ENCODE data around the gene ZNFX1.
"Not testable (repeated sequence)": the region's sequence is repeated elsewhere in the genome, so short reads cannot be mapped to it uniquely, and the experiment has no call there.

ZNFX1 gene

GRCh38 chr20:49245921-49246740 is 31.7 kb downstream of the ZNFX1 start:
- DNase-seq: peak; percentile 57

DNA sequence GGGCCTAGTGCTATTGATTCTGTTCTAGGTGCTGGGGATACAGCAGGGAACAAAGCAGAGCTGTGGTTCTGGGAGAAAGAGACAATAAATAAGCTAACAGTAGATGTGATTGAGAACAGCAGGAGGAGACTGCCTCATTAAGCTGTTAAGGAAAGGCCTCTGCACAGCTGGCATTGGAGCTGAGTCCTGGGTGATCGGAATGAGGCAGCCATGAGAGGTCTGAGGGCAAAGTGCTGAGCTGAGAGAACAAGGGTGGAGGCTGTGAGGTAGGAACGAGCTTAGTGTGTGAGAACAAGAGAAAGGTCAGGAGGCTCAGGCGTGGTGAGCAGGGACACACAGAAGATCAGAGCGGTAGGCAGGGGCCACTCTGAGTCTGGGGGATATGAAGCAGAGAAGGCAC is 40.3 kb downstream of the ZNFX1 start:
- DNase-seq: no peak

DNA sequence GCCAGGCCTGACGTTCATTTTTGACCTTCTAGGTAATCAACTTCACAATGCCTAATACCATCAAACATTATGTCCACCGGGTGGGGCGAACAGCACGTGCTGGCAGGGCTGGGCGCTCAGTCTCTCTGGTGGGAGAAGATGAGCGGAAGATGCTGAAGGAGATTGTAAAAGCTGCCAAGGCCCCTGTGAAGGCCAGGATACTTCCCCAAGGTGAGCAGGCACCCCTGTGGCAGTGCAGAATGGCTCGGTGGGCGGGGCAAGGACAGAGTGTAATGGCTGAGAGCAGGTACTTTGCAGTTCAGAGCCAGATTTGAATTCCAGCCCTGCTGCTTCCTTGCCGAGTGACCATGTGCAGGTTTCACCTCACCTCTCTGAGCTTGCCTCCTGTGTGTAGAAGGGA is 41.6 kb downstream of the ZNFX1 start:
- no peak for DNase-seq

- no peak for DNase-seq
Measured at GRCh38 chr20:49234831-49235230, 43.0 kb downstream of the ZNFX1 start.

- DNase-seq: no peak
Measured at GRCh38 chr20:49233226-49233625, 44.6 kb downstream of the ZNFX1 start.

GRCh38 chr20:49231471-49231870 is 46.4 kb downstream of the ZNFX1 start:
- no peak for DNase-seq

DNA sequence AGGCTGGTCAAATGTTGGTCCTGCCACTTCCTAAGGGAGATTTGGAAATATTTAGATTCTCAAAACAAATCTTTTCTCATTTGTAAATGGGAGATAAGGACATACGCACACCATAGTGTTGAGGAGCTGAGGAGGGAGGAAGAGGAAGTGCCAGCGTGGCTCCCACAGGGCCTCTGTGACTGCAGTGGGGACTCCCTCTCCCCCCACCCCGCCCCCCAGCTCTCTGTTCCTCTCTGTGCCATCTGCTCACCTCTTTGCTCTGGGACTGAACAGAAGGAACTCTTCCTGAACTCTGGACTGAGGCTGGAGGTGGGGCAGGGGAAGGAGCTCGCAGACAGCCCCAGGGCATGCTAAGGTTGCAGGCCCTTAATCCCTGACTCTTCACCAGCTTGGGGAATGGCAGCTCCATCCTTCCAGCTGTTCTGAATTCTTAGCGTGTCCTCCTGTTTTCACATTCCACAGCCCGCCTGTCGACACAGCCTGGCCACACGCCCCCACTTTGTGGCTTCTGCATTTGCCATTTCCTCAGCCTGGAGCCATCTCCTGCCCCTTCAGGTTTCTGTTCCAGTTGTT is 47.2 kb downstream of the ZNFX1 start:
- no peak for DNase-seq

- peak; percentile 94 for DNase-seq
Measured at GRCh38 chr20:49230021-49230420, 47.8 kb downstream of the ZNFX1 start.

- DNase-seq: no peak
Measured at GRCh38 chr20:49229381-49229780, 48.5 kb downstream of the ZNFX1 start.

GRCh38 chr20:49228676-49229075 is 49.2 kb downstream of the ZNFX1 start:
- DNase-seq: peak; percentile 7

GRCh38 chr20:49225896-49226295 is 52.0 kb downstream of the ZNFX1 start:
- no peak for DNase-seq

DNA sequence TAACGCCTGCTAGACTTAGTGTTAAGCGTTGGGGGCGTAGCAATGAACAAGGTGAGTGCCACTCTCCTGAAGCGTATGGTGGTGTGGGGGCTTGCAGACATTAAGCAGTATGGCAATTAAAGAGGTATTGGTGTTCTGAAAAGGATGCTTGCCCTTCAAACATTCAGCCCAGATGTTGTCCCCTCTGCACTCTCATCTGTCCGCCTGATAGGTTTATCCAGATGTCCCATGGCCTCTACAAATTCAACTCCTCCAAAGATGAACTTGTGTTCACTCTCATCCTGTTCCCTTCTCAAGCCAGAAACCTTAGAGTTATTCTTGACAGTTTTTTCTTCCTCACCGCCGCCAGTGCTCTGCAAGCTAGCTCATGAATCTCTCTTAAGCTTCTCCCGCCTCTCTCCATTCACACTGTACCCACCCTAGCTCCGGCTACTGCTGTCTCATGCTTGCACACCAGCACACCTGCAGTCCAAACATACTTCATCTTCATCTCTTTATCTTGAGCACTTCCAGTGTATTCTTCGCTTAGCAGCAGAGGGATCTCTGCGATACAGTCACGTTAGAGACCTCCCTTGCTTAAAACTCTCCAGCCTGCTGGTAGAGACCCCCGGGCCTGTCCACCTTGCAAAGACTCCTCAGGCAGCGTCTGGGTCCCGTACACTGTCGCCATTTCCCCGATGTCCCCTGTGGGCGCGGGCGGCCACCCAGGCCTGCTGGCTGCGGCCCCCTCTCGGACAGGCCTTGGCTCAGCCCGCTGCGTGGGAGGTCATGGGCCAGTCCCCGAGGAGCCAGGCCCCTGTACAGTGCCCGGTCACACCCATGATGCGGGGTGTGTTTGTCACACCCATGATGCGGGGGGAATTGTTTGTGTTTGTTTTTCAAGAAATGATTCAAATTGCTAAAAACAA is 57.7 kb downstream of the ZNFX1 start:
- no peak for DNase-seq

DNA sequence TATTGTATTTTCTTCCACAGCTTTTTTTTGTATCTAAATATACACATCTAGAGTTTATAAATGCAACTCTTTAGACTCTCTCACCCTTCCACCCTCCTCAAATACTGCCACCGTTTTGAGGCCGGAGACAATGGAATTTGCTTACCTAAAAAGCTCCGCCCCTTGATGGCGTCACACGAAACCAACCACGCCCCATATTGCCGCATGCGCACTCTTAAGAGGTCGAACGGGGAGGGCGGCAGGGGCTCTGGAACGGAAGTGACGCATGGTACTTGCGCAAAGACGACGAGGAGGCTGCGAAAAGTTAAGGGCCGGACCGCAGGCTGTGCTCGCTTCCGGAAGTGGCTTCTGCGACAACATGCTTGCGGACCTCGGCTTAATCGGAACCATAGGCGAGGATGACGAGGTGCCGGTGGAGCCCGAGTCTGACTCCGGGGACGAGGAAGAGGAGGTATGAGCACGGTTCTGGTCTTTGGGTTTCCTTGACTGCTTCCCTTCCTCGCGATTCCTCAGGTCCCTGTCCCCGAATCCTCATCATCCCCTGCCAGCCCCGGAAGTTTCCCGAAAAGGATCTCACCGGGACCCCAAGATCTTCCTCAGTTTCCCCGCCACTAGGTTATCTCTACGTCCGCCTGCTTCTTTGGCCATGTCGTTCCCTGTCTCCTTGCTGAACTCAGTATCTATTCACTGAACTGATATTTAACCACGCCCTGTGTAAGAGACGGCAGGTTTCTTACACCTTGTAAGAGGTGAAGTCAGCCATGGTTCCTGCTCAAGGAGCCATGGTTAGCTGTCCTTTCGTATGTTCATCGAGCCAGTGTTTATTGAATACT is 58.5 kb downstream of the ZNFX1 start, which contains the start of gene DDX27:
Gene DDX27, plus strand, starts transcription at position 326 of the 833 bp plus-strand sequence. Its CDS starts 33 bp downstream, at position 359.
- DNase-seq: peak; percentile 96

- not testable (repeated sequence) for DNase-seq
Measured at GRCh38 chr20:49218739-49219090, 59.1 kb downstream of the ZNFX1 start.

DNA sequence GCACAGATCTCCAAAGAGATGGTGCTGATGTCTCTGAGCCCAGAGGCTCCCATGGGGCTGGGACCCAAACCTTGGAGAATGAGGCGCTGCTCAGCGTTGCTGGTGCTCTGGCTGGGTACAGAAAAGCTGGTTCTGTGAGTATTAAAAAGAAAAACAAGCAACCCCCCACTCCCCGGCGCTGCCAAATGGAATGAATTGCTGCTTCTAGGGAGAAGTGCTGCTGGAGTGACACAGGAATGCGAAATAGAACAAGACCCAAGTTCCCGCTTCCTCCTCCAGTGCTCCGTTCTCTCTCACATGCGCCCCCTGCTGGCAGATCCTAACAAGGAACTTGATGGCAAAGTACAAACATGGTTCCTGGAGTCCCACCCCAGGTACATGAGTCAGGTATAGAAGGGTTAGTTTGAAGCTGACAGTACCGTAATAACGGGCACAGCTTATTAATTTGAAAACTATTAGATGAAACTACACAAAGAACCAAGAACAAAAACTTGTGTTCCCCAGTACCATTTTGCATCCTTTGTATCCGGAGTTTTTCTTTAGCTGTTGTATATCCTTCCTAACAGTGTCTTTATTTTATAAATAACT is 60.8 kb downstream of the ZNFX1 start:
- DNase-seq: peak; percentile 82

DNA sequence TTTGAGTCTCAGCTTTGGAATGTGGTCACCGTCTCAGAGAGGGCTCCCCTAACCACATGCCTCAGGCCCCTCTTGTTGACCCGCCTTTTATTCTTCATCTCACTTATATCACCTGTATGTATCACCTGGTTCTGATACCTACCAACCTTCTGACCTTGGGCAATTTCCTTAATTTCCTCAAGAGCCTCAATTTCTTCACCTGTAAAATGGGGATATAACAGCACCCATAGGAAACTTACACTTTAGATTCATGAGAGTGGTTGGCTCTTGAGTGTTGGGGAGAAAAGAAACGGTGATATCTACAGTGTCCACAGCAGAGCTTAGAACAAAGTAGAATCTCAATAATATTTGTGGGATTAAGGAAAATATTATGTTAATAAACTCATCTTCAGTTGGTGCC is 62.6 kb downstream of the ZNFX1 start:
- DNase-seq: no peak

DNA sequence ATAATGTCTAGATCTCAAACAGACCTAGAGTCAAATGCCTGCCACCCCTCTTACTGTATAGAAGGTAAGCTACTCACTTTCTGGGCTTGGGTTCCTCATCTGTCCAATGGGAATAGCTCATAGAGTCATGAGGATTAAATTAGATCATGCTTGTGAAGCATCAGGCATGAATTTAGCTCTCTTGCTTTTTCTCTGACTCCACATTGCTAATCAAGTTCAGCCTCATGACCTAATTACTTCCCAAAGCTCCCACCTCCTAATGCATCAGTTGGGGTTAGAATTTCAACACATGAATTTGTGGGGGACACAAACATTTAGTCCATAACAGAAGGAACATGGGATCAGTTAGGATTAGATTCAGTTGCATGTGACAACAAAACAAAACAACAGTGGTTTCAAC is 63.3 kb downstream of the ZNFX1 start:
- no peak for DNase-seq

- no peak for DNase-seq
Measured at GRCh38 chr20:49210757-49211110, 67.1 kb downstream of the ZNFX1 start.

DNA sequence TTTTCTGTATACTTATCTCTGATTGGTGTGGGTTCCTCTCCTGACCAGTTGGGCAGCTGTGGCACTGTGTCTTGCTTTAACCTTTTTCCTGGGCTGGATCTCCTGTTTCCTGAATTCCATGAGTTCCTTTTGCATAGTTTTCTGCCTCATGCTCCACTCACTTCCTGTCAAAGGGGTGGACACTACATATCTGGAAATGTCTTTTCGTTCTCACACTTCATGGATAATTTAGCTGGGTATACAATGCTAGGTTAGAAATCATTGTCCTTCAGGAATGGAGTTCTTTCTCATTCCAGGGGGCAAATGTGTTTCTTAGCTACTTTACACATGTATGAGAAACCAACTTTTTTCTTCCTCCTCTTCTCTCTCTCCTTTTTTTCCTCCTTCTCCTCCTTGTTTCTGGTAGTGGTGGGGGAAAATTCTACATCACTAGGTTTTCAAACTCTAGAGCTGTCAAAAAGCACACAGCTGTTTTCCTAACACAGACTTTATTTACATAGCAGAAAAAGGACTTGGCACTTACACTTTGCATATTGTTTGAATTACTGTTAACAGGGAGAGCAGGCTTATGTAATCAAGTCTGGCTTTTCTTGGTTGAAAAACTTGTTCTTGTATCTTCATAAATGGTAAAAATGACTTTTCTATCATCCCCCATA is 67.6 kb downstream of the ZNFX1 start:
- DNase-seq: no peak

GRCh38 chr20:49207076-49207475 is 70.8 kb downstream of the ZNFX1 start:
- DNase-seq: no peak

GRCh38 chr20:49203746-49204145 is 74.1 kb downstream of the ZNFX1 start:
- no peak for DNase-seq

GRCh38 chr20:49203011-49203410 is 74.8 kb downstream of the ZNFX1 start:
- DNase-seq: no peak

Data from NCI-H510A treated with DMSO at 0.1 percent for 48 hours (cell line).